ENCODE measurements around the gene TBL1XR1. TPM values are rescaled to one million over a fixed set of nuclear protein-coding genes. Genes with fewer than 3 reads are reported as not detected.
"Not testable (repeated sequence)": the region's sequence is repeated elsewhere in the genome, so short reads cannot be mapped to it uniquely, and the experiment has no call there.

TBL1XR1 gene
- total RNA-seq, 1 experiment from 2014 or later = 77.6 TPM

DNA sequence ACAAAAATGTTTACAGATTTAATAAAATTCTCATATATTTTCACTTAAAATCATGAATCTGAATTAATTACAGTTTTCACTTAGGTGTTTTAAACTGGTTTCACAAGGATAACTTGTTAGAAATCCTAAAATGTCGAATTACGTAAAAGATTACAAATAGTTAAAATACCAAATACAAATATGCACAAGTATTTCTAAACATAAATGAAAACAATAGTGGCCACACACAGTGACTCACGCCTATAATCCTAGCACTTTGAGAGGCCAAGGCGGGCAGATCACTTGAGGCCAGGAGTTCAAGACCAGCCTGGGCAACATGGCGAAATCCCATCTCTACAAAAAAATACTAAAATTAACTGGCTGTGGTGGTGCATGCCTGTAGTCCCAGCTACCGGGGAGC is 10.9 kb upstream of the TBL1XR1 start:
- ChIA-PET POLR2A (ENCODE audit: unreplicated experiment) (interaction anchor here (0.6 kb wide), 1 partner anchor 55 kb away, joined by 15 read pairs; no protein-coding TSS in a partner anchor), CTCF (no interaction called here)
- no peaks in the 10 kb centered on the region for H3K79me2 ChIP-seq (ENCODE audit: low read length)
- ATAC-seq = no peak
- no peak for DNase-seq
- intact Hi-C loops (cut with micrococcal nuclease) = no loop called here
- no peak overlapping the region for H3K4me2 ChIP-seq (ENCODE audit: low read length)
- no peaks in the 10 kb centered on the region for H3K27me3 ChIP-seq (ENCODE audit: low read length)
- H4K20me1 ChIP-seq (ENCODE audit: low read length) = no peaks in the 10 kb centered on the region
- no peaks in the 10 kb centered on the region for H3K36me3 ChIP-seq (ENCODE audit: low read depth, low read length)
- no peaks in the 10 kb centered on the region for H3K9me2 ChIP-seq (replicated peaks; ENCODE audit: low read length)
- BruUV-seq (replicated peaks) = no TSS peak
- H3F3A ChIP-seq (ENCODE audit: low read length, unreplicated experiment) = no peaks in the 10 kb centered on the region
- no peaks in the 10 kb centered on the region for H3K9me3 ChIP-seq (ENCODE audit: low read length)
- no peak overlapping the region for H3K4me3 ChIP-seq (ENCODE audit: low read length)
- TF ChIP-seq, protein P1, sequence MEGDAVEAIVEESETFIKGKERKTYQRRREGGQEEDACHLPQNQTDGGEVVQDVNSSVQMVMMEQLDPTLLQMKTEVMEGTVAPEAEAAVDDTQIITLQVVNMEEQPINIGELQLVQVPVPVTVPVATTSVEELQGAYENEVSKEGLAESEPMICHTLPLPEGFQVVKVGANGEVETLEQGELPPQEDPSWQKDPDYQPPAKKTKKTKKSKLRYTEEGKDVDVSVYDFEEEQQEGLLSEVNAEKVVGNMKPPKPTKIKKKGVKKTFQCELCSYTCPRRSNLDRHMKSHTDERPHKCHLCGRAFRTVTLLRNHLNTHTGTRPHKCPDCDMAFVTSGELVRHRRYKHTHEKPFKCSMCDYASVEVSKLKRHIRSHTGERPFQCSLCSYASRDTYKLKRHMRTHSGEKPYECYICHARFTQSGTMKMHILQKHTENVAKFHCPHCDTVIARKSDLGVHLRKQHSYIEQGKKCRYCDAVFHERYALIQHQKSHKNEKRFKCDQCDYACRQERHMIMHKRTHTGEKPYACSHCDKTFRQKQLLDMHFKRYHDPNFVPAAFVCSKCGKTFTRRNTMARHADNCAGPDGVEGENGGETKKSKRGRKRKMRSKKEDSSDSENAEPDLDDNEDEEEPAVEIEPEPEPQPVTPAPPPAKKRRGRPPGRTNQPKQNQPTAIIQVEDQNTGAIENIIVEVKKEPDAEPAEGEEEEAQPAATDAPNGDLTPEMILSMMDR (conservative IDR thresholded peaks at IDR 0.05; ENCODE audit: low read depth, low read length) = no peak
- TF ChIP-seq EZH2phosphoT487 (IDR thresholded peaks at IDR 0.05; ENCODE audit: borderline replicate concordance, low read length) (no peak), EZH2 (IDR thresholded peaks at IDR 0.05; ENCODE audit: low read length, unreplicated experiment) (no peak)
- no peak overlapping the region for H2AFZ ChIP-seq (ENCODE audit: low read length)
- H3K9ac ChIP-seq (ENCODE audit: low read length) = no peak overlapping the region
- no peak overlapping the region for H3K27ac ChIP-seq (ENCODE audit: low read length)
- no peaks in the 10 kb centered on the region for H3K4me1 ChIP-seq (ENCODE audit: insufficient read depth, low read length)

DNA sequence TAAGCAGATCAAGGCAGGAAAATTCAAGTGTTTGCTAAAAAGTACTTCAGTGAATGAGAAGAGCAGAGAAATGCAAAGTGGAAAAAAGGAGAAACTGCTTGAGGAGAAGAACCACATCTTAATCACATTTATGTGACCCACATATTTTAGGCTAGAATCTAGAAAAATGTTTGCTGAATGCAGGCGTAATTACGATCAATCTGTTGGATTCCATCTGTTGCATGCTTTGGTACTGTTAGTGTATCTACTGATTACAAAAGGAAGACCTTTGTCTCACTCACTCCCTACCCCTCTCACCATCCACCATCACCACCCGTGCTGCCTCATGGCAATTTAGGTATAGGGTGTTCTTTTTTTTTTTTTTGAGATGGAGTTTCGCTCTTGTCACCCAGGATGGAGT is 9.7 kb upstream of the TBL1XR1 start:
- Histone ChIP-seq H3K9me3 (ENCODE audit: low read length) (no peaks in the 10 kb centered on the region), H3K27ac (ENCODE audit: low read length) (no peak overlapping the region), H3K36me3 (ENCODE audit: low read depth, low read length) (no peaks in the 10 kb centered on the region), H3K4me3 (ENCODE audit: low read length) (no peak overlapping the region), H2AFZ (ENCODE audit: low read length) (no peak overlapping the region), H3K4me1 (ENCODE audit: insufficient read depth, low read length) (peaks cover 3% of the 10 kb centered on the region; the same call in 1 of the 2 replicates), H3K27me3 (ENCODE audit: low read length) (no peaks in the 10 kb centered on the region), H3K4me2 (ENCODE audit: low read length) (no peak overlapping the region), H3K9ac (ENCODE audit: low read length) (no peak overlapping the region), H3F3A (ENCODE audit: low read length, unreplicated experiment) (no peaks in the 10 kb centered on the region), H4K20me1 (ENCODE audit: low read length) (no peaks in the 10 kb centered on the region), H3K79me2 (ENCODE audit: low read length) (no peaks in the 10 kb centered on the region), H3K9me2 (replicated peaks; ENCODE audit: low read length) (no peaks in the 10 kb centered on the region)
- TF ChIP-seq EZH2phosphoT487 (IDR thresholded peaks at IDR 0.05; ENCODE audit: borderline replicate concordance, low read length) (no peak), EZH2 (IDR thresholded peaks at IDR 0.05; ENCODE audit: low read length, unreplicated experiment) (no peak)
- TF ChIP-seq, protein P1 (conservative IDR thresholded peaks at IDR 0.05; ENCODE audit: low read depth, low read length) = no peak
- BruUV-seq (replicated peaks) = no TSS peak
- DNase-seq (no peak), ATAC-seq (no peak)
- intact Hi-C loops (cut with micrococcal nuclease) = no loop called here
- POLR2A ChIA-PET (ENCODE audit: unreplicated experiment) = no interaction called here
- CTCF ChIA-PET = no interaction called here

DNA sequence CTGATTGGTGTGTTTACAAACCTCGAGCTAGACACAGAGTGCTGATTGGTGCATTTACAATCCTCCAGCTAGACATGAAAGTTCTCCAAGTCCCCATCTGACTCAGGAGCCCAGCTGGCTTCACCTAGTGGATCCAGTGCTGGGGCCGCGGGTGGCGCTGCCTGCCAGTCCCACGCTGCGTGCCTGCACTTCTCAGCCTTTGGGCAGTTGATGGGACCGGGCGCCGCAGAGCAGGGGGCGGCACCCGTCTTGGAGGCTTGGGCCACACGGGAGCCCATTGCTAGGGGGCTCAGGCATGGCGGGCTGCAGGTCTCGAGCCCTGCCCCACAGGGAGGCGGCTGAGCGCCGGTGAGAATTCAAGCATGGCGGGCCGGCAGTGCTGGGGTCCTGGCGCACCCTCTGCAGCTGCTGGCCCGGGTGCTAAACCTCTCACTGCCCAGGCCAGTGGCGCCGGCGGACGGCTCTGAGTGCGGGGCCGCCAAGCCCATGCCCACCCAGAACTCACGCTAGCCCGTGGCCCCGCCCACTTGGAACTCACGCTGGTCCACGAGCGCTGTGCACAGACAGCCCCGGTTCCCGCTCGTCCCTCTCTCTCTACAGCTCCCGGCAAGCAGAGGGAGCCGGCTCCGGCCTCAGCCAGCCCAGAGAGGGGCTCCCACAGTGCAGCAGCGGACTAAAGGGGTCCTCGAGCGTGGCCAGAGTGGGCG is 6.6 kb upstream of the TBL1XR1 start:
- ATAC-seq (no peak), DNase-seq (no peak)
- Histone ChIP-seq H3K4me3 (ENCODE audit: low read length) (no peak overlapping the region), H3K27ac (ENCODE audit: low read length) (no peak overlapping the region), H3K9me2 (replicated peaks; ENCODE audit: low read length) (no peaks in the 10 kb centered on the region), H3K9me3 (ENCODE audit: low read length) (no peaks in the 10 kb centered on the region), H2AFZ (ENCODE audit: low read length) (no peak overlapping the region), H3K4me2 (ENCODE audit: low read length) (no peak overlapping the region), H3F3A (ENCODE audit: low read length, unreplicated experiment) (no peaks in the 10 kb centered on the region), H3K27me3 (ENCODE audit: low read length) (no peaks in the 10 kb centered on the region), H3K4me1 (ENCODE audit: insufficient read depth, low read length) (peaks cover 10% of the 10 kb centered on the region), H3K79me2 (ENCODE audit: low read length) (no peaks in the 10 kb centered on the region), H3K36me3 (ENCODE audit: low read depth, low read length) (no peaks in the 10 kb centered on the region), H4K20me1 (ENCODE audit: low read length) (no peaks in the 10 kb centered on the region), H3K9ac (ENCODE audit: low read length) (no peak overlapping the region)
- BruUV-seq (replicated peaks) = no TSS peak
- intact Hi-C loops (cut with micrococcal nuclease) = no loop called here
- CTCF ChIA-PET = no interaction called here
- TF ChIP-seq EZH2 (IDR thresholded peaks at IDR 0.05; ENCODE audit: low read length, unreplicated experiment) (no peak), EZH2phosphoT487 (IDR thresholded peaks at IDR 0.05; ENCODE audit: borderline replicate concordance, low read length) (no peak)
- TF ChIP-seq, protein P1 (conservative IDR thresholded peaks at IDR 0.05; ENCODE audit: low read depth, low read length) = no peak
- POLR2A ChIA-PET (ENCODE audit: unreplicated experiment) = no interaction called here

DNA sequence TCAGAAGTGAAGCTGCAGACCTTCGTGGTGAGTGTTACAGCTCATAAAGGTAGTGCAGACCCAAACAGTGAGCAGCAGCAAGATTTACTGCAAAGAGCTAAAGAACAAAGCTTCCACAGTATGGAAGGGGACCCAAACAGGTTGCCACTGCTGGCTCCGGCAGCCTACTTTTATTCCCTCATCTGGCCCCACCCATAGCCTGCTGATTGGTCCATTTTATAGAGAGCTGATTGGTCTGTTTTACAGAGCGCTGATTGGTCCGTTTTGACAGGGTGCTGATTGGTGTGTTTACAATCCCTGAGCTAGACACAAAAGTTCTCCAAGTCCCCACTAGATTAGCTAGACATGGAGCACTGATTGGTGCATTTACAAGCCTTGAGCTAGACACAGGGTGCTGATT is 5.7 kb upstream of the TBL1XR1 start:
- H3K27me3 ChIP-seq (ENCODE audit: low read length); H3K27ac ChIP-seq (ENCODE audit: low read length); H3K4me2 ChIP-seq (ENCODE audit: low read length); H3K4me3 ChIP-seq (ENCODE audit: low read length); H3K9ac ChIP-seq (ENCODE audit: low read length); POLR2A ChIA-PET (ENCODE audit: unreplicated experiment); intact Hi-C loops (cut with micrococcal nuclease); ATAC-seq; H4K20me1 ChIP-seq (ENCODE audit: low read length); BruUV-seq (replicated peaks); H3K9me3 ChIP-seq (ENCODE audit: low read length); H3K79me2 ChIP-seq (ENCODE audit: low read length); DNase-seq; H3K36me3 ChIP-seq (ENCODE audit: low read depth, low read length); CTCF ChIA-PET; H2AFZ ChIP-seq (ENCODE audit: low read length); H3F3A ChIP-seq (ENCODE audit: low read length, unreplicated experiment); H3K9me2 ChIP-seq (replicated peaks; ENCODE audit: low read length): not testable (repeated sequence)
- peaks cover 18% of the 10 kb centered on the region for H3K4me1 ChIP-seq (ENCODE audit: insufficient read depth, low read length)

Measured in PC-3 (cell line).